Measurements from ENCODE around the gene COPG1.

The COPG1 gene

DNA sequence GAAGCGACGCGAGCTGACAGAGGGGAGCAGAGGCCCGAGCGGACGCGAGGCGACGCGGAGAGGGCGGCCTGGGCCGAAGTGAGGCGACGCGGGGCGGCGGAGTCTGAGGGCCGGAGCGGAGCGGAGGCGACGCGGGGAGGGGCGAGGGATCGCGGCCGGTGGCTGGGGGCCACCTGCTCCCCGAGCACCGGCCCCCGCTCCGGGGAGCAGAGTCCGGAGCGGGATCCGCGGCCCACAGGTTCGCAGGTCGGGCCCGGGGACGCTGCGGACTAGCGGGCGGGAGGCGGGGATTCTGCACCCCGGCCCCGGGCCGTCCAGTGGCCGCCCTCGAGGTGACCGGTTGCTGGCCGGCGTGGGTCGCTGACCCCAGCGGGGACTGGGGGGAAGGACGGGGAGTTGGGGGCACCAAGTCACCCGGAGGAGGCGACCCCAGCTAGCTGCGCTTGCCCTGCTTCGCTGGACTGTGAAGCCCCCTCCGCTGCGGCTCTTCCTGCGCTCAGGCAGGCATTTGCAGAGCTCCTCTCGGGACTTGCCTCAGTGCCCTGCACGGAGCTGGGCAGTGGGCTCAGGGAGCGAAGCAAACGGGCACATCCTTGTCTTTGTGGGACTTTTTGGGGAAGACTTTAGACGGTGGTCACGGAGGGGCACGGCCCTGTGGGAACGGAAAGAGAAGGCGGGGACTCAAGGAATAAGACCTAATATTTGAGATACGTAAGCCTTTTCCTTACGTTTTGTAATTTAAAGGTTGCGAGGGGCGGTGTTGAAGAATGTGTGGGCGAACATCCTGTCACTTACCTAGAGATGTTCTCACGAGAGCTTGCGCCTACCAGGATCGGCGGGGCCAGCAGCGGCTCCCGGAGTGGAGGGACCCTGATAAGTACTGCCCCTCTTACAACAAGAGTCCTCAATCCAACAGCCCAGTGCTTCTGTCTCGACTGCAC, 29.8 kb downstream of the COPG1 start:
- peak; percentile 24 to 29 (median 26) for DNase-seq (ENCODE audit: low read depth in 3 of 3)

DNA sequence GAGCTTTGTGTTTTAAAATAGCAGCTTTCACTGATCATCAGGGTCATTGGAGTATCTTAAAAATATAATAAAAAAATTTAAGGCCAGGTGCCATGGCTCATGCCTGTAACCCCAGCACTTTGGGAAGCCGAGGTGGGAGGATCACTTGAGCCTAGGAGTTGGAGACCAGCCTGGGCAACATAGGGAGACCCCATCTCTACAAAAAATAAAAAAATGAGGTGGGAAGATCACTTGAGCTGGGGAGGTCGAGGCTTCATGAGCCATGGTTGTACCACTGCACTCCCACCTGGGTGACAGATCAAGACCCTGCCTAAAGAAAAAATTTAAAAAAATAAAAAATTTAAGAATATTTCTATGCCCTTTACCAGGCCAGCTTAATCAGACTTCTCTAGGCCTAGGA, 30.8 kb downstream of the COPG1 start:
- DNase-seq (ENCODE audit: low read depth in 3 of 3): no peak

DNA sequence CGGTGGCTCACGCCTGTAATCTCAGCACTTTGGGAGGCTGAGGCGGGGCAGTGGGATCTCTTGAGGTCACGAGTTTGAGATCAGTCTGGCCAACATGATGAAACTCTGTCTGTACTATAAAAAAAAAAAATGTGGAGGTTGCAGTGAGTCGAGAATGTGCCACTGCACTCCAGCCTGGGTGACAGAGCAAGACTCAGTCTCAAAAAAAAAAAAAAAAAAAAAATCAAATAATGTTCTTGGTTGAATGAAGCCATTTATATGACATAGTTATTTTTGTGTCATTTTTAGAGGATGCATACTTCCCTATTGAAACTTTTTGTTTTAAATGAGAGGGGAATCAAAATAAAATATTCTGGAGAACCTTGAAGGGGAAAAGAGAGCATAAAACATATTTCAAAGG, 32.3 kb downstream of the COPG1 start:
- no peak for DNase-seq (ENCODE audit: low read depth in 3 of 3)

- no peak for DNase-seq (ENCODE audit: low read depth in 3 of 3)
Measured at GRCh38 chr3:129282727-129283327, 33.4 kb downstream of the COPG1 start.

DNA sequence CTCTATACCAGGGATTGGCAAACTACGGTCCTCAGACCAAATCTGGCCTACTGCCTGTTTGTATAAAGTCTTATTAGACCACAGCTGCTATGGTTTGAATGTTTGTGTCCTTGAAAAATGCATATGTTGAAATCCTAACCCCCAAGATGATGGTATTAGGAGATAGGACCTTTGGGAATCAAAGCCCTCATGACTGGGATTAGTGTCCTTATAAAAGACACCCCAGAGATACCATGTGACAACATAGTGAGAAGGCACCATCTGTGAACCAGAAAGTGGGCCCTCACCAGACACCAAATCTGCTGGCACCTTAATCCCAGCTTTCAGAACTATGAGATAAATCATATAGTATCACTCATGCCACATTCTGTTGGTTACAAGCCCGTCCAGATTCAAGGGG, 36.7 kb downstream of the COPG1 start:
- DNase-seq (ENCODE audit: low read depth in 3 of 3): no peak

DNA sequence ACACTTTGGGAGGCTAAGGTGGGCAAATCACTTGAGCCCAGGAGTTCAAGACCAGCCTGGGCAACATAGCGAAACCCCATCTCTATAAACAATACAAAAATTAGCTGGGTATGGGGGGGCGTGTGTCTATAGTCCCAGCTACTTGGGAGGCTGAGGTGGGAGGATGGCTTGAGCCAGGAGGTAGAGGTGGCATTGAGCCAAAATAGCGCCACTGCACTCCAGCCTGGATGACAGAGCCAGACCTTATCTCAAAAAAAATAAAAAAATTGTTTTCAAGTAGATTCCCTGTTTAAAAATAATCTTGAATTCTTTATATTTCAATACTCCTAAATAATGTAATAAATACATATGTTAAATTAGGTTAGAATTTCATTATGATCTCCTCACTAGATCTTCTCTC, 39.0 kb downstream of the COPG1 start:
- DNase-seq (ENCODE audit: low read depth in 3 of 3): no peak

GRCh38 chr3:129289201-129289921, 40.0 kb downstream of the COPG1 start:
- DNase-seq (ENCODE audit: low read depth in 3 of 3): no peak

DNA sequence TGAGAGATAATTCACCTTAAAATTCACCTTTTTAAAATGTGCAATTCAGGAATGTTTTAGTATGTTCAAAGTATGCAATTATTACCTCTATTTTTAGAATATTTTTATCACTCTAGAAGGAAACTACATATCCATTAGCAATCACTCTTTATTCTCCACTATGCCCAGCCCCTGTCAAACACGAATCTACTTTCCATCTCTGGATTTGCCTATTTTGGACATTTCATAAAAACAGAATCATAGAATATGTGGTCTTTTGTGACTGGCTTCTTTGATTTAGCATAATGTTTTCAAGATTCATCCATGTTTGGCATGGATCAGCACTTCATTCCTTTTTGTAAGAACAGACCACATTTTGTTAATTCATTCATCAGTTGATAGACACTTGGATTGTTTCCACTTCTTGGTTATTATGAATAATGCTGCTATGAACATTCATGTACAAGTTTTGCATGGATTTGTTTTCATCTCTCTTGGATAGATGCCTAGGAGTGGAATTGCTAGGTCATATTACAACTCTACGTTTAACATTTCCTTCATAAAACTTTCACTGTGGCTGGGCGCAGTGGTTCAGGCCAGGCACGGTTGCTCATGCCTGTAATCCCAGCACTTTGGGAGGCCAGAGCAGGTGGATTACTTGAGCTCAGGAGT, 42.0 kb downstream of the COPG1 start:
- no peak for DNase-seq (ENCODE audit: low read depth in 3 of 3)

DNA sequence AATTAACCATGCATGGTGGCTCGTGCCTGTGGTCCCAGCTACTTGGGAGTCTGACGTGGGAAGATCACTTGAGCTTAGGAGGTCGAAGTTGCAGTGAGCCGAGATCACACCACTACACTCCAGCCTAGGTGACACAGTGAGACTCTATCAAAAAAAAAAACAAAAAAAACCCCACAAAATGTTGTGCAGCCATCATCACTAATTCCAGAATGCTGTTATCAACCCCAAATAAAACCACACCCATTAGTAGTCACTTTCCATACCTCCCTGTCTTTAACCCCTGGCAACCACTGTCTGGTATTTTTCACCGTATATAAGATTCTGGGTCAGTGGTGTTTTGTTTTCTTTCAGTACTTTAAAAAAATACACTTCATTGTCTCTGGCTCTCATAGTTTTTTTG, 45.9 kb downstream of the COPG1 start:
- DNase-seq (ENCODE audit: low read depth in 3 of 3): no peak

DNA sequence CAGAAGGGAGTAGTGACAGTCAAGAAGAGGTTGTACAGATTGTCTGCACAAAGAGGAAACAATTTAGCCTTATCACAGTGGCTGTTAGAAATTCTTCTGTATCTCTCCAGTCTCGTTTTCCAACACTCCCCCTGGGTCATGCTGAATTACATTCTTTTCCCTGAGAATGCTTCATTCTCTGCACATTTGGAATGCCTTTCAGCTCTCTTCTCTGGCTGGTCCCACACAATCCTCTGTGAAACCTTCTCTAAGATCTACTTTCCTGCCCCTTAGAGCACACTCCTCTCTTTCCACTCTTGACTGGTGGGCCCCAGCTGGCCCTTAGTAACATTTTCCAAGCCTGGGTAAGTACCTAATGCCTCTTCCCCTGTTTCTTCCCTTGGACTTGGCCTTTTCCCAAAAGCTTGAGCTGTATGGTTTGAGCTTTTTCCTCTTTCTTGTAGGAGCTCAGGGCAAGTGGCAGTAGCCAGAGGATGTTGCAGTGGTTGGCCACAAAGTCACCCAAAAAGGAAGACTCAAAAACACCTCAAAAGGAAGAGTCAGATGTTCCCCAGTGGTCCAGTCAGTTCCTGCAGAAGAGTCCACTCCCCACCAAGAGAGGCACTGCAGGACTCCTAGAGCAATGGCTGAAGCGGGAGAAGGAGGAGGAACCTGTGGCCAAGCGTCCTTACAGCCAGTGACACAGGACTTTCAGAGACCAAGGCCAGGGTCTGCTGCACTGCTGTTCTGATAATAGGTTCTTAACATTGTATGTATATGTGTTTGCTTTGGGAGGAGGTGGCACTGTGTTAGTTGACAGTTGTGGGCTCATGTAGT, 54.9 kb downstream of the COPG1 start:
- DNase-seq (ENCODE audit: low read depth in 3 of 3): no peak

- DNase-seq (ENCODE audit: low read depth in 3 of 3): no peak
Measured at GRCh38 chr3:129304962-129305222, 55.5 kb downstream of the COPG1 start.

- DNase-seq (ENCODE audit: low read depth in 3 of 3): peak in 1 of 3 experiments; percentile 24
Measured at GRCh38 chr3:129305592-129306091, 56.2 kb downstream of the COPG1 start.

- no peak for DNase-seq (ENCODE audit: low read depth in 3 of 3)
Measured at GRCh38 chr3:129308636-129309035, 59.2 kb downstream of the COPG1 start.

- no peak for DNase-seq (ENCODE audit: low read depth in 3 of 3)
Measured at GRCh38 chr3:129310111-129311011, 61.0 kb downstream of the COPG1 start.

DNA sequence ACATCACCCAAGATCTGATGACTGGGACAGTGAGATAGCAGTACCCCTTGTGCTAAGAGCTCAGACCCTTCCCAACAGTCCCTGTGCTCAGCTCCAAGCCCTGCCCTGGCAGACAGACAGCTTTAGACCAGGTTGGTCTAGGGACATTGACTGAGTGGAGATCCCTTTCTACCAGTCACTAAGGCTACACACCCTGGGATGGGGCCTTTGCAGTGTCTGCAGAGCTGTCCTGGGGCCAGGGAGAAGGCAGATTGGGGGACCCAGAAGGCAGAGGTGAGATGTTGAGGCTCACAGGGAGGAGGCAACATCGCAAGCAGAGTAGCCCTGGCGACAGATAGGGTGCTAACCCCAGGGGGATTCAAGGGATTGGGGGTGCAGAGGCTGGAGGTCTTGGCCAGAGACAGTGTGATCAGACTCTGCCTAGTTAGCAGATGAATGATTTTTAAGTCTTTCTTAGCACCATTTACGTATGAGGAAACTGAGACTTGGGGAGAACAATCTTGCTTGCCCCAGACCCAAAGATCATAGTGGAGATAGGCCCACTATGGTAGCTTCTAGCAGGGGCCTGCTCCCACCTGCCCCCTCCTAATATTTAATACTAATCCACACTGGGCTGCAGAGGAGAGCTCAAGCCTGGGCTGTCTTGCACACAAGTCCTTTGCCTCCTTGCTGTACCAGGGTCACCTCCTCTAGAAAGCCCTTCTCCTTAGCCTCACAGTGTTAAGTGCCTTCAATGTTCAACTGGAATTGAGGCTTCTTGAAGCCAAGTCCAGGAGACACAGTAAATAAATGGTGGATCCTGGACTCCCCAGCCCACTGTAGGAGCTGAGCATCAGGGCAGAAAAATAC, 61.9 kb downstream of the COPG1 start:
- no peak for DNase-seq (ENCODE audit: low read depth in 3 of 3)

GRCh38 chr3:129312021-129312639, 62.7 kb downstream of the COPG1 start:
- DNase-seq (ENCODE audit: low read depth in 3 of 3): no peak

- no peak for DNase-seq (ENCODE audit: low read depth in 3 of 3)
Measured at GRCh38 chr3:129312671-129313414, 63.4 kb downstream of the COPG1 start.

DNA sequence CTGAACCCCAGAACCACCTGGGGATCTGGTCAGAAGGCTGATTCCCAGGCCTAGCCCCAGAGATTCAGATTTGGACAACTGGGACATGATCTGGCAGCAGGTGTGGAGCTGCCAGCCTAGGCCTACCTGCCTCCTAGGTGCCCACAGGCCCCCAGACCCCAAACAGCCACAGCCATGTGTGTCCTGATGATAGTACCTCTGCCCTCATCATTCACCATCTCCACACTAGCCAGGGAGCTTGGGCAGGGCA, 63.9 kb downstream of the COPG1 start:
- DNase-seq (ENCODE audit: low read depth in 3 of 3): no peak

Data from stimulated activated CD4-positive, alpha-beta T cell treated with anti-CD3 and anti-CD28 coated beads, TNF-alpha, amount 100 ng/mL, for 4 hours (primary cell).